Measurements from ENCODE around the gene INPP4B.
"Not testable (repeated sequence)": the region's sequence is repeated elsewhere in the genome, so short reads cannot be mapped to it uniquely, and the experiment has no call there.

The INPP4B gene

DNA sequence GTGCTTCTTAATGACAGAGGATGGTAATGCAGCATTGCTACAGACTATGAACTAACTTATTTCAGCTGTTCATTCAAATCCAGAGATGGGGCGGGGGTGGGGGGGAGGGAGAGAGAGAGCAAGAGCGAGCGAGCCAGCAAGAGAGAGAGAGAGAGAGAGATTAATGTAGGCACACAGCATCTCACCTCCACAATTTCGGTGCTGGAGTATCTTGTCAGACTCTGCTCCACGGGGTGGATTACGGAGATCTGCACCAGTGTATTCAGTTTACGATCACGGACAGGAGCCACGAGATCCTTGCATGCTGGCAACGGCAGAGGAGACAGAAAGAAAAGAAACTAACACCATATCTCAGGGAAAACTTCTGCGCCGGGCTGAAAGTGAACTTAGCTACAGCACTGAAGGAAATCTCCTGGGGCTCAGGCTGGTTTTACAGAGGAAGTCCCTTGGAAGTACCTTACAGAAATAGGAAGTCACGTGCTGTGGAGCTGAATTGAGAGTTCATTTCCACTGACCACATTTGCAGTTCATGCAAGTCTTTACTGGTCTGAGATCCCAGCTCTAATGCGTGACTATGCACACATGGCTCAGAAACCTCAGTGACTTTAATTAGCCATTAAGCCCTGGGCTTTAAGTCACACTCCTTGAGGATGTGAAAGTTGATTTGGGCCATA, 440.9 kb downstream of the INPP4B start:
- H3K4me3 ChIP-seq (ENCODE audit: low read length): peak overlapping the region; percentile 73
- H3K4me2 ChIP-seq (ENCODE audit: low read length): peak overlapping the region; percentile 82
- peaks cover 58% of the 10 kb centered on the region for H3K4me1 ChIP-seq (ENCODE audit: control insufficient read depth, insufficient read depth, low read length)
- H3K9me3 ChIP-seq (replicated peaks; ENCODE audit: low read length): no peaks in the 10 kb centered on the region
- H3K9ac ChIP-seq (ENCODE audit: low read depth, low read length): peak overlapping the region; percentile 91
- H3K36me3 ChIP-seq (ENCODE audit: insufficient read depth, low read length): no peaks in the 10 kb centered on the region
- H3K27me3 ChIP-seq (ENCODE audit: control insufficient read depth, insufficient read depth, low read length): no peaks in the 10 kb centered on the region

- H3K36me3 ChIP-seq (ENCODE audit: insufficient read depth, low read length): no peaks in the 10 kb centered on the region
These were observed 441.9 kb downstream of the INPP4B start for GRCh38 chr4:142404191-142404611.

GRCh38 chr4:142402900-142403299, 443.2 kb downstream of the INPP4B start:
- peak overlapping the region; percentile 73 for H3K4me3 ChIP-seq (ENCODE audit: low read length)

More at GRCh38 chr4:142404191-142404611, 441.9 kb downstream of the INPP4B start:
- Histone ChIP-seq H3K27me3 (ENCODE audit: control insufficient read depth, insufficient read depth, low read length) (no peaks in the 10 kb centered on the region), H3K4me2 (ENCODE audit: low read length) (peak overlapping the region; percentile 82), H3K4me3 (ENCODE audit: low read length) (peak overlapping the region; percentile 73), H3K9me3 (replicated peaks; ENCODE audit: low read length) (no peaks in the 10 kb centered on the region), H3K9ac (ENCODE audit: low read depth, low read length) (peak overlapping the region; percentile 91), H3K4me1 (ENCODE audit: control insufficient read depth, insufficient read depth, low read length) (peaks cover 58% of the 10 kb centered on the region)

DNA sequence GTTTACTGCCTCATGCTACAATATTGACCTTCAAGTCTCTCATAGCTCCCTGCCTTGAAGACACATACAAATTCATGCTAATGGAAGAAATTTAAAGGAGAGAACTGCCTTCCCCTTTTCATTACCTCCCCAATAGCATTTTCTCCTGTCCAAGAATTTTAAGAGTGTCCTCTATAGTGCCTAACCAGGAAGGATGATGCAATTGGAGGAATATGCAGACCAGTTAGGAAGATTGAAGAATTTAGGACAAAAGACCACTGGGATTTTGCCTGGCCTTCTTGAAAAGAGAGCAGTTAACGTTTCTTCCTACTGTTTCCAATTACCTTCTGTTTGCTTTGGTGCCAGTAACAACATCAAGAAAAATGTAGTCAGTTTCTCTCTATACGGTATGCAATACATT, 443.9 kb downstream of the INPP4B start:
- Histone ChIP-seq H3K27me3 (ENCODE audit: control insufficient read depth, insufficient read depth, low read length) (no peaks in the 10 kb centered on the region), H3K4me2 (ENCODE audit: low read length) (peak overlapping the region; percentile 82), H3K4me1 (ENCODE audit: control insufficient read depth, insufficient read depth, low read length) (peaks cover 42% of the 10 kb centered on the region), H3K9ac (ENCODE audit: low read depth, low read length) (peak overlapping the region; percentile 91), H3K36me3 (ENCODE audit: insufficient read depth, low read length) (peaks cover 2% of the 10 kb centered on the region), H3K4me3 (ENCODE audit: low read length) (peak overlapping the region; percentile 73), H3K9me3 (replicated peaks; ENCODE audit: low read length) (no peaks in the 10 kb centered on the region)

More at GRCh38 chr4:142402900-142403299, 443.2 kb downstream of the INPP4B start:
- H3K4me2 ChIP-seq (ENCODE audit: low read length): peak overlapping the region; percentile 82
- H3K4me1 ChIP-seq (ENCODE audit: control insufficient read depth, insufficient read depth, low read length): peaks cover 48% of the 10 kb centered on the region
- H3K27me3 ChIP-seq (ENCODE audit: control insufficient read depth, insufficient read depth, low read length): no peaks in the 10 kb centered on the region
- H3K9ac ChIP-seq (ENCODE audit: low read depth, low read length): peak overlapping the region; percentile 91
- H3K9me3 ChIP-seq (replicated peaks; ENCODE audit: low read length): no peaks in the 10 kb centered on the region
- H3K36me3 ChIP-seq (ENCODE audit: insufficient read depth, low read length): no peaks in the 10 kb centered on the region

GRCh38 chr4:142397364-142397991, 448.6 kb downstream of the INPP4B start:
- peaks cover 16% of the 10 kb centered on the region for H3K36me3 ChIP-seq (ENCODE audit: insufficient read depth, low read length)
- not testable (repeated sequence) for H3K9ac ChIP-seq (ENCODE audit: low read depth, low read length); H3K9me3 ChIP-seq (replicated peaks; ENCODE audit: low read length); H3K27me3 ChIP-seq (ENCODE audit: control insufficient read depth, insufficient read depth, low read length); H3K4me2 ChIP-seq (ENCODE audit: low read length); H3K4me3 ChIP-seq (ENCODE audit: low read length)
- peaks cover 28% of the 10 kb centered on the region for H3K4me1 ChIP-seq (ENCODE audit: control insufficient read depth, insufficient read depth, low read length)

DNA sequence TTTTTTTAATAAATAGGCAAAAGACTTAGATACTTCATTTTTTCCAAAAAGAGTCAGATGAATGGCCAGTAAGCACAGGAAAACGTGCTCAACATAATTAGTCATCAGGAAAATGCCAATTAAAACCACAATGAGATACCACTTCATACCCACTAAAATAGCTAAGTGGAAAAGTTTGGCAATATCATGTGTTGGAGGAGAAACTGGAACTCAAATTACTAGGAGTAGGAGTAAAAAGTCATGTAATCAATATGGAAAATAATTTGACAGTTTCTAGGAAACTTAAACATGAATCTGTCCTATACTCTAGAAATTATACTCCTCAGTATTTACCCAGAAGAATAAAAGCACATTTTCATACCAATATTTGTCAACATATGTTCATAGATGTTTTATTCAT, 449.8 kb downstream of the INPP4B start:
- H3K9me3 ChIP-seq (replicated peaks; ENCODE audit: low read length): no peaks in the 10 kb centered on the region
- H3K4me2 ChIP-seq (ENCODE audit: low read length): peak overlapping the region; percentile 4
- peaks cover 18% of the 10 kb centered on the region for H3K4me1 ChIP-seq (ENCODE audit: control insufficient read depth, insufficient read depth, low read length)
- no peaks in the 10 kb centered on the region for H3K27me3 ChIP-seq (ENCODE audit: control insufficient read depth, insufficient read depth, low read length)
- no peak overlapping the region for H3K9ac ChIP-seq (ENCODE audit: low read depth, low read length)
- H3K36me3 ChIP-seq (ENCODE audit: insufficient read depth, low read length): peaks cover 16% of the 10 kb centered on the region
- no peak overlapping the region for H3K4me3 ChIP-seq (ENCODE audit: low read length)

- H3K9me3 ChIP-seq (replicated peaks; ENCODE audit: low read length): no peaks in the 10 kb centered on the region
- H3K9ac ChIP-seq (ENCODE audit: low read depth, low read length): no peak overlapping the region
- peaks cover 16% of the 10 kb centered on the region for H3K36me3 ChIP-seq (ENCODE audit: insufficient read depth, low read length)
- no peak overlapping the region for H3K4me2 ChIP-seq (ENCODE audit: low read length)
- H3K27me3 ChIP-seq (ENCODE audit: control insufficient read depth, insufficient read depth, low read length): no peaks in the 10 kb centered on the region
- H3K4me3 ChIP-seq (ENCODE audit: low read length): no peak overlapping the region
- peaks cover 16% of the 10 kb centered on the region for H3K4me1 ChIP-seq (ENCODE audit: control insufficient read depth, insufficient read depth, low read length)
These were observed 453.0 kb downstream of the INPP4B start for GRCh38 chr4:142393127-142393526.

GRCh38 chr4:142386856-142387255, 459.2 kb downstream of the INPP4B start:
- peak overlapping the region; percentile 65 for H3K4me2 ChIP-seq (ENCODE audit: low read length)
- H3K27me3 ChIP-seq (ENCODE audit: control insufficient read depth, insufficient read depth, low read length): no peaks in the 10 kb centered on the region
- no peak overlapping the region for H3K4me3 ChIP-seq (ENCODE audit: low read length)
- no peaks in the 10 kb centered on the region for H3K9me3 ChIP-seq (replicated peaks; ENCODE audit: low read length)
- H3K36me3 ChIP-seq (ENCODE audit: insufficient read depth, low read length): no peaks in the 10 kb centered on the region
- peak overlapping the region; percentile 42 for H3K9ac ChIP-seq (ENCODE audit: low read depth, low read length)
- H3K4me1 ChIP-seq (ENCODE audit: control insufficient read depth, insufficient read depth, low read length): peaks cover 16% of the 10 kb centered on the region

- no peaks in the 10 kb centered on the region for H3K27me3 ChIP-seq (ENCODE audit: control insufficient read depth, insufficient read depth, low read length)
- no peak overlapping the region for H3K4me3 ChIP-seq (ENCODE audit: low read length)
- peak overlapping the region; percentile 65 for H3K4me2 ChIP-seq (ENCODE audit: low read length)
- H3K9me3 ChIP-seq (replicated peaks; ENCODE audit: low read length): no peaks in the 10 kb centered on the region
- peaks cover 16% of the 10 kb centered on the region for H3K4me1 ChIP-seq (ENCODE audit: control insufficient read depth, insufficient read depth, low read length)
- H3K36me3 ChIP-seq (ENCODE audit: insufficient read depth, low read length): no peaks in the 10 kb centered on the region
- peak overlapping the region; percentile 42 for H3K9ac ChIP-seq (ENCODE audit: low read depth, low read length)
These were observed 459.7 kb downstream of the INPP4B start for GRCh38 chr4:142386449-142386848.

DNA sequence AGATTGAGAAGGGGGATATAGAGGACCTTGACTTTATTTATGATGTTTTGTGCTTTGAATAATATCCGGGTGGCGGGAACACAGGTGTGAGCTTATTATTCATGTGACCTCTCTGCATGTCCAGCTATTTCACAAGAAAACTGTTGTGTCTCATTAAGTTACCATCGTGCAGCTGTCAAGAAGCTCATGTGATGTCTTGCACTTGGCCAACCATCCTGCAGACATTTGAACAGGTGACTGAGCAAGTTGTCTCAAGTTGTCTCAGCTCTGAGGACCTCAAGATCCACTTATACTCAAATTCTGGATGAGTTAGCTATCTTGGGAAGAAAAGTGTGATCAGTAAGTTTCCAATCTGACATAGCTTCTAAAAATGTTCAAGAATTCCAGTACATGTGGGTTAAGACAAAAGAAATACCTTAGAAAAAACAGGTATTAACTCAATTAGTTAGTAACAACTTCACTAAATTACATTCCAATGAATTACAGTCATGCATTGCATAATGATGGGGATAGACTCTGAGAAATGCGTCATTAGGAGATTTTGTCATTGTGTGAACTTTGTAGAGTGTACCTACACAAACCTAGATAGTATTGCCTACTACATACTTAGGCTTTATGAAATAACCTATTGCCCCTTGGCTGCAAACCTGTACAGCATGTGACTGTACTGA, 462.2 kb downstream of the INPP4B start:
- no peaks in the 10 kb centered on the region for H3K9me3 ChIP-seq (replicated peaks; ENCODE audit: low read length)
- H3K9ac ChIP-seq (ENCODE audit: low read depth, low read length): no peak overlapping the region
- no peak overlapping the region for H3K4me2 ChIP-seq (ENCODE audit: low read length)
- no peaks in the 10 kb centered on the region for H3K36me3 ChIP-seq (ENCODE audit: insufficient read depth, low read length)
- H3K27me3 ChIP-seq (ENCODE audit: control insufficient read depth, insufficient read depth, low read length): no peaks in the 10 kb centered on the region
- H3K4me3 ChIP-seq (ENCODE audit: low read length): no peak overlapping the region
- H3K4me1 ChIP-seq (ENCODE audit: control insufficient read depth, insufficient read depth, low read length): peaks cover 34% of the 10 kb centered on the region

GRCh38 chr4:142383354-142383753, 462.7 kb downstream of the INPP4B start:
- Histone ChIP-seq H3K9ac (ENCODE audit: low read depth, low read length) (no peak overlapping the region), H3K27me3 (ENCODE audit: control insufficient read depth, insufficient read depth, low read length) (no peaks in the 10 kb centered on the region), H3K36me3 (ENCODE audit: insufficient read depth, low read length) (no peaks in the 10 kb centered on the region), H3K9me3 (replicated peaks; ENCODE audit: low read length) (no peaks in the 10 kb centered on the region), H3K4me2 (ENCODE audit: low read length) (no peak overlapping the region), H3K4me1 (ENCODE audit: control insufficient read depth, insufficient read depth, low read length) (peaks cover 40% of the 10 kb centered on the region), H3K4me3 (ENCODE audit: low read length) (no peak overlapping the region)
